ENCODE measurements around the gene ENTPD2.

Gene ENTPD2

GRCh38 chr9:137079401-137079787 is 25.5 kb upstream of the ENTPD2 start:
- no peak for DNase-seq (ENCODE audit: low read depth)

- no peak for DNase-seq (ENCODE audit: low read depth)
Observed at GRCh38 chr9:137078701-137079400, 25.0 kb upstream of the ENTPD2 start.

GRCh38 chr9:137077758-137078693 is 24.2 kb upstream of the ENTPD2 start:
- no peak for DNase-seq (ENCODE audit: low read depth)

GRCh38 chr9:137077010-137077747 is 23.3 kb upstream of the ENTPD2 start, which contains the start of gene UAP1L1:
TSS of gene UAP1L1 (plus strand) at chr9:137077517. CDS start at chr9:137077533, 16 bp downstream.
- DNase-seq (ENCODE audit: low read depth) = no peak

- DNase-seq (ENCODE audit: low read depth) = no peak
Observed at GRCh38 chr9:137076636-137077009, 22.8 kb upstream of the ENTPD2 start.

- DNase-seq (ENCODE audit: low read depth) = no peak
Observed at GRCh38 chr9:137075275-137075775, 21.5 kb upstream of the ENTPD2 start.

- DNase-seq (ENCODE audit: low read depth) = no peak
Observed at GRCh38 chr9:137074657-137075274, 20.9 kb upstream of the ENTPD2 start.

GRCh38 chr9:137073992-137074399 is 20.1 kb upstream of the ENTPD2 start:
- no peak for DNase-seq (ENCODE audit: low read depth)

- DNase-seq (ENCODE audit: low read depth) = no peak
Observed at GRCh38 chr9:137071282-137071681, 17.4 kb upstream of the ENTPD2 start.

GRCh38 chr9:137070906-137071275 is 17.0 kb upstream of the ENTPD2 start:
- DNase-seq (ENCODE audit: low read depth) = no peak

- no peak for DNase-seq (ENCODE audit: low read depth)
Observed at GRCh38 chr9:137070201-137070905, 16.5 kb upstream of the ENTPD2 start, which contains the start of gene SAPCD2. TSS of gene SAPCD2 (minus strand) at chr9:137070557. CDS start at chr9:137070460, 97 bp downstream.

- no peak for DNase-seq (ENCODE audit: low read depth)
Observed at GRCh38 chr9:137069508-137070091, 15.7 kb upstream of the ENTPD2 start.

GRCh38 chr9:137068539-137069507 is 15.0 kb upstream of the ENTPD2 start:
- DNase-seq (ENCODE audit: low read depth) = no peak

- no peak for DNase-seq (ENCODE audit: low read depth)
Observed at GRCh38 chr9:137067860-137068538, 14.1 kb upstream of the ENTPD2 start.

- no peak for DNase-seq (ENCODE audit: low read depth)
Observed at GRCh38 chr9:137066096-137066861, 12.4 kb upstream of the ENTPD2 start.

GRCh38 chr9:137065336-137065967 is 11.6 kb upstream of the ENTPD2 start:
- DNase-seq (ENCODE audit: low read depth) = no peak

- DNase-seq (ENCODE audit: low read depth) = no peak
Observed at GRCh38 chr9:137064880-137065164, 11.0 kb upstream of the ENTPD2 start.

Data from non-pigmented ciliary epithelial cell (primary cell).